ENCODE data around the gene LRRTM1. TPM values are rescaled to one million over a fixed set of nuclear protein-coding genes. Genes with fewer than 3 reads are reported as not detected.

The LRRTM1 gene
- total RNA-seq, 1 donor from 2014 or later, result not detected

DNA sequence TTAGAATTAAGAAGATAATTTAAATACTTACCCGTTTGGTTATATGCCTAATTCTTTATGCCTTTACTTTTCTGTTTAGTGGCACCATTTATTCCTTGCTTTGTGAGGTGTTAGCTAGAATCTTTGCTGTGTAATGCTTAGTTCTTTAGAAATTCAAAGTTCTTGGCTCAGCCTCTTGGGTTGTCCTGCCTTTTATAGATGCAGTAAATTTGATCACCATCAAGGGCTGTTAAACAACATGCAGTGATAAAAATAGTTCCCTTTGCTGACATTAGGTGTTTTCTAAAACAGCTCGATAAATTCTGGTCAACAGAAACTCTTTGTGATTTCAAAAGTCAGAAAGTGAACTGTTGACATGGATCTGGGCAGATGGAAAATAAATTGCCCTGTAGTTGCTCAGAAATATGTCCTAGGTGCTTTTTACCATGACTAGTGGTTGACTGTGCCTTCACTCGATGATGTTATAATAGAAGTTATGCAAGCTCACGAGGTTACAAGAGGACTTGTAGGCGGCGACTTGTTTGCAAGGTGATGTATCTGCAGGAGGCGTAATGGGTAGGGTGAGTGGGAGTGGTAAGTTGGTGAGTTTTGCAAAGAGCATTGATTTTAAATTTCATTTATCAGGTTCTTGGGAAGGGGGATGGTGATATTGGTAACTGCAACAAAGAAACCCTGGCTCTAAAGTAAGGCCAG, 52.1 kb downstream of the LRRTM1 start:
- no peak for DNase-seq (ENCODE audit: extremely low read depth, low read depth, low spot score)
